SK-N-SH (cell line): ENCODE data around the gene APPL1. TPM values are rescaled to one million over a fixed set of nuclear protein-coding genes. Genes with fewer than 3 reads are reported as not detected.

Experiments
- CTCF ChIA-PET: fragments of 300-600, 350-600 bp; formaldehyde crosslinking; extraction: SDS; loops from one replicate; lab custom pipeline; 2021; lab: Yijun Ruan, JAX
- POLR2A ChIA-PET: fragments of 350-600 bp; sonication (Branson Sonifier 250); formaldehyde crosslinking; extraction: SDS; loops from one replicate; lab custom pipeline; 2020; ENCODE audit warnings: antibody characterized with exemption, inconsistent platforms; lab: Yijun Ruan, JAX
- DNase-seq: peaks from one replicate; pipeline ENCODE4 v3.0.0; 2012
- H2AFZ ChIP-seq: fragments of 200-600 bp; sonication (generic); 2 replicates; pipeline ENCODE4 v1.8.1; 2016; ENCODE audit warnings: antibody characterized with exemption, mild to moderate bottlenecking, low read depth
- H3F3A ChIP-seq: fragments of 200-600 bp; sonication (generic); replicated peaks from 2 replicates; pipeline ENCODE3; 2016; ENCODE audit warnings: antibody characterized with exemption, mild to moderate bottlenecking; ENCODE audit not compliant: insufficient read depth
- H3K27ac ChIP-seq, 2 experiments: fragments of 200-500 bp in 1 of 2; fragments of 200-600 bp in 1 of 2; sonication (Bioruptor generic) in 1 of 2; sonication (generic), shearing (Covaris generic) in 1 of 2; 2 replicates each; pipeline versions ENCODE4 v1.5.1 to v1.6.1; 2014 to 2016; ENCODE audit warnings: low read depth in 2 of 2, inconsistent platforms in 1 of 2, low read length in 1 of 2, mild to moderate bottlenecking in 1 of 2, mixed read lengths in 1 of 2
- H3K27me3 ChIP-seq: fragments of 200-600 bp; sonication (generic), shearing (Covaris generic); 2 replicates; pipeline ENCODE4 v1.6.1; 2016; ENCODE audit warnings: mixed run types; ENCODE audit not compliant: insufficient read depth
- H3K36me3 ChIP-seq, 2 experiments: fragments of 200-500 bp in 1 of 2; fragments of 200-600 bp in 1 of 2; sonication (Bioruptor generic) in 1 of 2; sonication (generic) in 1 of 2; replicated peaks in 1 of 2; 2 replicates each; pipeline versions ENCODE3 to v1.5.1; 2014 to 2016; ENCODE audit warnings: low read length in 1 of 2, mild to moderate bottlenecking in 1 of 2; ENCODE audit not compliant: insufficient read depth in 2 of 2, control insufficient read depth in 1 of 2
- H3K4me1 ChIP-seq, 2 experiments: fragments of 200-500 bp in 1 of 2; fragments of 200-600 bp in 1 of 2; sonication (Bioruptor generic) in 1 of 2; sonication (generic), shearing (Covaris generic) in 1 of 2; 2 replicates each; pipeline versions ENCODE4 v1.5.1 to v1.6.1; 2014 to 2016; ENCODE audit warnings: low read depth in 1 of 2, low read length in 1 of 2, mixed run types in 1 of 2; ENCODE audit not compliant: insufficient read depth in 2 of 2, control insufficient read depth in 1 of 2
- H3K4me2 ChIP-seq: fragments of 200-600 bp; sonication (generic), shearing (Covaris generic); 2 replicates; pipeline ENCODE4 v1.6.1; 2017; ENCODE audit warnings: mixed run types
- H3K4me3 ChIP-seq, 2 experiments: fragments of 200-500 bp in 1 of 2; fragments of 200-600 bp in 1 of 2; sonication (Bioruptor generic) in 1 of 2; sonication (generic), shearing (Covaris generic) in 1 of 2; 2 replicates each; pipeline versions ENCODE4 v1.5.1 to v1.8.1; 2014 to 2016; ENCODE audit warnings: low read depth in 2 of 2, inconsistent platforms in 1 of 2, low read length in 1 of 2, mild to moderate bottlenecking in 1 of 2, mixed read lengths in 1 of 2, moderate library complexity in 1 of 2
- H3K79me2 ChIP-seq: fragments of 200-600 bp; sonication (generic); 2 replicates; pipeline ENCODE4 v1.8.1; 2017; ENCODE audit warnings: mild to moderate bottlenecking; ENCODE audit not compliant: insufficient read depth
- H3K9ac ChIP-seq: fragments of 200-600 bp; sonication (generic); 2 replicates; pipeline ENCODE4 v1.6.1; 2017; ENCODE audit warnings: mixed run types
- H3K9me2 ChIP-seq: fragments of 200-600 bp; sonication (generic); 2 replicates; pipeline ENCODE4 v1.6.1; 2017; ENCODE audit warnings: mixed run types
- H3K9me3 ChIP-seq: fragments of 200-600 bp; sonication (generic); 2 replicates; pipeline ENCODE4 v1.6.1; 2017; ENCODE audit warnings: mixed run types, mild to moderate bottlenecking, moderate library complexity
- H4K20me1 ChIP-seq: fragments of 200-600 bp; sonication (generic); 2 replicates; pipeline ENCODE4 v1.6.1; 2017; ENCODE audit warnings: mild to moderate bottlenecking, mixed run types; ENCODE audit not compliant: insufficient read depth
- CTCF ChIP-seq: fragments of 200-600 bp; sonication (generic); IDR thresholded peaks from 2 replicates; pipeline ENCODE4 v1.6.1; 2017; ENCODE audit warnings: antibody characterized with exemption, mild to moderate bottlenecking, moderate library complexity
- FOSL2 ChIP-seq: IDR thresholded peaks from 2 replicates; pipeline ENCODE4 v1.4.0; 2012; ENCODE audit warnings: low read depth, mild to moderate bottlenecking, moderate library complexity, borderline replicate concordance
- FOXM1 ChIP-seq: IDR thresholded peaks from 2 replicates; pipeline ENCODE4 v1.4.0; 2012; ENCODE audit warnings: low read depth, mild to moderate bottlenecking
- GATA2 ChIP-seq: sonication (generic); formaldehyde crosslinking; IDR thresholded peaks from 2 replicates; pipeline ENCODE4 v1.5.0; 2020; ENCODE audit warnings: mild to moderate bottlenecking, missing genetic modification reagents
- JUND ChIP-seq: IDR thresholded peaks from 2 replicates; pipeline ENCODE4 v1.4.0; 2012
- MEF2A ChIP-seq: IDR thresholded peaks from 2 replicates; pipeline ENCODE4 v1.4.0; 2012; ENCODE audit warnings: low read depth, borderline replicate concordance
- MXI1 ChIP-seq: IDR thresholded peaks from 2 replicates; pipeline ENCODE4 v1.6.1; 2012; ENCODE audit warnings: mild to moderate bottlenecking, low read depth, low read length, improper control_type of control experiment
- NFIC ChIP-seq: IDR thresholded peaks from 2 replicates; pipeline ENCODE4 v1.4.0; 2012; ENCODE audit warnings: borderline replicate concordance
- RCOR1 ChIP-seq: fragments of 150-350 bp; IDR thresholded peaks from 2 replicates; pipeline ENCODE4 v1.6.1; 2017; ENCODE audit warnings: antibody characterized with exemption, low read length
- SMC3 ChIP-seq: IDR thresholded peaks from 2 replicates; pipeline ENCODE4 v1.6.1; 2012; ENCODE audit warnings: low read depth, low read length, improper control_type of control experiment
- YY1 ChIP-seq: IDR thresholded peaks from 2 replicates; pipeline ENCODE4 v1.4.0; 2012; ENCODE audit warnings: low read depth, mild to moderate bottlenecking
- WGBS: methylation state at CpG from one replicate; pipeline ENCODE4 v1.1.6; 2017; ENCODE audit warnings: low lambda C conversion rate; 5-methylcytosine and 5-hydroxymethylcytosine counted together
- polyA plus RNA-seq, 3 experiments: library from polyadenylated mRNA; depleted of rRNA; stranded (reverse); fragments of >200 nt; gene quantifications; 2 replicates each; pipeline ENCODE4 v1.2.3, GENCODE V29; 2012
- TF ChIP-seq, protein P1 (sequence below): IDR thresholded peaks from 2 replicates; pipeline ENCODE4; 2012
- TF ChIP-seq, protein P2 (sequence below): IDR thresholded peaks from 2 replicates; pipeline ENCODE4 v1.4.0; 2012; ENCODE audit warnings: low read depth, borderline replicate concordance

APPL1 gene
- polyA plus RNA-seq, 1 of the 3 experiments (the other 2 are of a cell fraction), result 6.9 TPM

DNA sequence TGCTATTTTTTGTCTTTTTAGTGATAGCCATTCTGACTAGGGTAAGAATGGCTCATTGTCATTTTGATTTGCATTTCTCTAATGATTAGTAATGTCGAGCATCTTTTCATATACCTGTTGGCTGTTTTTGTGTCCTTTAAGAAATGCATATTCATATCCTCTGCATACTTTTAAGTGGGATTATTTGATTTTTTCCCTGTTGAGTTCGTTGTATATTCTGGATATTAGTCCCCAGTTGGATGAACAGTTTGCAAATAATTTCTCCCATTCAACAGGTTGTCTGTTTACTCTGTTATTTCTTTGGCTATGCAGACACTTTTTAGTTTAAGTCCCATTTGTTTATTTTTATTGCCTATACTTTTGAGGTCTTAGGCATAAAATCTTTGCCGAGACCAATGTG lies 34.4 kb downstream of the APPL1 start:
- 92% methylated on average over 3 of the region's 3 CpGs for WGBS
- no peak for DNase-seq
- no peaks in the 10 kb centered on the region for H3K27me3 ChIP-seq
- ChIA-PET POLR2A (no interaction called here), CTCF (no interaction called here)
- H4K20me1 ChIP-seq, result no peaks in the 10 kb centered on the region
- no peak overlapping the region for H3K4me3 ChIP-seq
- H3F3A ChIP-seq, result no peaks in the 10 kb centered on the region
- peaks cover 7% of the 10 kb centered on the region; the same call in 1 of the 2 replicates for H3K9me3 ChIP-seq
- TF ChIP-seq YY1, result no peak
- no peak for TF ChIP-seq CTCF
- TF ChIP-seq, protein P1, sequence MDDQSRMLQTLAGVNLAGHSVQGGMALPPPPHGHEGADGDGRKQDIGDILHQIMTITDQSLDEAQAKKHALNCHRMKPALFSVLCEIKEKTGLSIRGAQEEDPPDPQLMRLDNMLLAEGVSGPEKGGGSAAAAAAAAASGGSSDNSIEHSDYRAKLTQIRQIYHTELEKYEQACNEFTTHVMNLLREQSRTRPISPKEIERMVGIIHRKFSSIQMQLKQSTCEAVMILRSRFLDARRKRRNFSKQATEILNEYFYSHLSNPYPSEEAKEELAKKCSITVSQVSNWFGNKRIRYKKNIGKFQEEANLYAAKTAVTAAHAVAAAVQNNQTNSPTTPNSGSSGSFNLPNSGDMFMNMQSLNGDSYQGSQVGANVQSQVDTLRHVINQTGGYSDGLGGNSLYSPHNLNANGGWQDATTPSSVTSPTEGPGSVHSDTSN, result no peak
- TF ChIP-seq JUND, result no peak
- TF ChIP-seq FOSL2, result no peak
- peaks cover 43 to 81% of the 10 kb centered on the region in 2 experiments for H3K36me3 ChIP-seq
- no peaks in the 10 kb centered on the region for H3K9me2 ChIP-seq
- H3K4me2 ChIP-seq, result no peak overlapping the region
- H2AFZ ChIP-seq, result no peak overlapping the region
- H3K9ac ChIP-seq, result no peak overlapping the region
- no peaks in the 10 kb centered on the region for H3K4me1 ChIP-seq
- no peak overlapping the region for H3K27ac ChIP-seq
- H3K79me2 ChIP-seq, result peaks cover 3% of the 10 kb centered on the region; the same call in 1 of the 2 replicates

GRCh38 chr3:57268416-57268815 lies 40.9 kb downstream of the APPL1 start:
- DNase-seq, result no peak
- Histone ChIP-seq H3K79me2 (peaks cover 3% of the 10 kb centered on the region; the same call in 1 of the 2 replicates), H3K9me2 (no peaks in the 10 kb centered on the region), H2AFZ (no peak overlapping the region), H3K36me3 (peaks cover 60 to 87% of the 10 kb centered on the region in 2 experiments), H3F3A (no peaks in the 10 kb centered on the region), H3K4me2 (no peak overlapping the region), H3K27ac (no peak overlapping the region), H3K4me1 (no peaks in the 10 kb centered on the region), H3K9ac (no peak overlapping the region), H3K9me3 (peaks cover 7% of the 10 kb centered on the region; the same call in 1 of the 2 replicates), H3K4me3 (no peak overlapping the region), H3K27me3 (no peaks in the 10 kb centered on the region), H4K20me1 (no peaks in the 10 kb centered on the region)
- POLR2A ChIA-PET, result no interaction called here
- TF ChIP-seq RCOR1 (no peak), MXI1 (no peak), FOXM1 (no peak), FOSL2 (no peak), GATA2 (CRISPR knock-in tag) (no peak), MEF2A (no peak), NFIC (no peak), SMC3 (no peak)
- TF ChIP-seq, protein P2, sequence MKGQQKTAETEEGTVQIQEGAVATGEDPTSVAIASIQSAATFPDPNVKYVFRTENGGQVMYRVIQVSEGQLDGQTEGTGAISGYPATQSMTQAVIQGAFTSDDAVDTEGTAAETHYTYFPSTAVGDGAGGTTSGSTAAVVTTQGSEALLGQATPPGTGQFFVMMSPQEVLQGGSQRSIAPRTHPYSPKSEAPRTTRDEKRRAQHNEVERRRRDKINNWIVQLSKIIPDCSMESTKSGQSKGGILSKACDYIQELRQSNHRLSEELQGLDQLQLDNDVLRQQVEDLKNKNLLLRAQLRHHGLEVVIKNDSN, result no peak
- CTCF ChIA-PET, result no interaction called here
- 100% methylated on average over 1 of the region's 1 CpG for WGBS
